Subcutaneous abdominal adipose tissue (tissue), 5 donors: ENCODE measurements around the gene DRAM2.
A peak's percentile ranks its signal among the peaks of the same experiment; 100 is the strongest.
"Not testable (repeated sequence)": the region's sequence is repeated elsewhere in the genome, so short reads cannot be mapped to it uniquely, and the experiment has no call there.

Source experiments
- H3K27ac ChIP-seq: one replicate; pipeline ENCODE4 v1.7.0; 2013; ENCODE audit warnings: low read depth, mild to moderate bottlenecking, inconsistent platforms, low read length, moderate library complexity
- H3K27me3 ChIP-seq, 5 donors: one replicate each; pipeline ENCODE4 v1.7.0; 2013; ENCODE audit warnings: low read length in 5 of 5, inconsistent platforms in 1 of 5; ENCODE audit not compliant: control insufficient read depth in 5 of 5, insufficient read depth in 4 of 5
- H3K36me3 ChIP-seq, 5 donors: one replicate each; pipeline ENCODE4 v1.7.0; 2013; ENCODE audit warnings: low read length in 5 of 5; ENCODE audit not compliant: control insufficient read depth in 5 of 5, insufficient read depth in 5 of 5
- H3K4me1 ChIP-seq, 5 donors: one replicate each; pipeline ENCODE4 v1.7.0; 2013; ENCODE audit warnings: low read length in 5 of 5, mild to moderate bottlenecking in 3 of 5, moderate library complexity in 1 of 5; ENCODE audit not compliant: control insufficient read depth in 5 of 5, insufficient read depth in 5 of 5
- H3K4me3 ChIP-seq, 5 donors: one replicate each; pipeline ENCODE4 v1.7.0; 2013; ENCODE audit warnings: low read length in 5 of 5, low read depth in 1 of 5
- H3K9ac ChIP-seq, 5 donors: one replicate each; pipeline ENCODE4 v1.7.0; 2013; ENCODE audit warnings: low read length in 5 of 5, mild to moderate bottlenecking in 4 of 5, moderate library complexity in 3 of 5
- H3K9me3 ChIP-seq, 5 donors: one replicate each; pipeline ENCODE4 v1.7.0; 2013; ENCODE audit warnings: low read length in 5 of 5; ENCODE audit not compliant: control insufficient read depth in 5 of 5
- donor health status: healthy.
- donor health status: healthy.
- donor health status: healthy.
- donor health status: healthy.
- donor health status: healthy.

Gene DRAM2

DNA sequence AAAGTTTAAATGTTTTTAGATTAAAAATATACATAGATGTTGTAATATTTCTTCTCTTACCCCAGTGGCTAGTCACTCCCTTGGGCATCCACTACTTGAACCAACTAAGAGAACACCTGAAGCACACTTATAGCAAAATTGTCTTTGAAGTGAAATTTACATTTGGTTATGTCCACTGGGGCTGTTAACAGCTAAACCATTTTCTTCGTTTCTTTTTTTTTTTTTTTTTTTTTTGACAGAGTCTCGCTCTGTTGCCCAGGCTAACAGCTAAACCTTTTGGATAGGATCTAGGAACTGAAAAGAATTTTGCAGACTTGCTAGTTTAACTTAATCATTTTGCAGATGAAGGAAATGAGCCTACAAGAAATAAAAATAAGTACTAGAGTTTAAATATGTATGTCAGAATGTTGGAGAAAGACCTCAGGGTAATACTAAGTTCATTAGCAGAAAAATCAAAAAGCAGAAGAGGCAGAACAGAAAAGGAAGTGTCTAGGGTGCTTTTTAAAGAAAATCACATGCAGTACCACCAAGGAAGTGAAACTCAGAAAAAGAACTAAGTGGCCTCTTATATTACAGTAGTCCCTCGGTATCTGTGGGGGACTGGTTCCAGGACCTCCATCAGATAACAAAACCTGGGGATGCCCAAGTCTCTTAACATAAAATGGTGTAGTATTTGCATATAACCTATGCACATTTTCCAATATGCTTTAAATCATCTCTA lies 11.8 kb downstream of the DRAM2 start:
- Histone ChIP-seq H3K9me3 (no peaks in the 10 kb centered on the region), H3K27me3 (no peaks in the 10 kb centered on the region), H3K9ac (no peak overlapping the region), H3K4me3 (no peak overlapping the region), H3K4me1 (peaks cover 0 to 6% (median 3%) of the 10 kb centered on the region in 5 donors), H3K27ac (no peak overlapping the region), H3K36me3 (peaks cover 34 to 71% (median 57%) of the 10 kb centered on the region in 5 donors)

DNA sequence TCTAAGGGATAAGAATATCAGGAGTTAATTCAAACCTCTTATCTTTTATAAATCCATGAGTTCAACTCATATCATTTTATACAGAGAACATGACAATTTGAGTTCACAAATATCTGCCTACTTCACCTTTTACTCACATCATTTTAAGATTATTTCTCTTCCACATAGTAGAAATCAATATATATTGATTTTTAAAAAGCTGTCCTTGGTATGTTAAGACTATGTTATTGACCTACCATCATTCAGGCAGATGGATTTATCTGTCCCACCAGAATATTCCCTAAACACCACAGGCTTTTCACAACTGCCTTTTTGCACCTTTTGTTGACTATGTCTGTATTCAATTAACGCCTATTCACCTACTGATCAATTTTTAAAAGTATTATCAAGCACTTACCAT lies 13.5 kb downstream of the DRAM2 start:
- Histone ChIP-seq H3K4me3 (no peak overlapping the region), H3K36me3 (peaks cover 36 to 80% (median 63%) of the 10 kb centered on the region in 5 donors), H3K4me1 (peaks cover 0 to 3% (median 0%) of the 10 kb centered on the region in 5 donors), H3K27me3 (no peaks in the 10 kb centered on the region), H3K9ac (no peak overlapping the region), H3K27ac (no peak overlapping the region), H3K9me3 (no peaks in the 10 kb centered on the region)

DNA sequence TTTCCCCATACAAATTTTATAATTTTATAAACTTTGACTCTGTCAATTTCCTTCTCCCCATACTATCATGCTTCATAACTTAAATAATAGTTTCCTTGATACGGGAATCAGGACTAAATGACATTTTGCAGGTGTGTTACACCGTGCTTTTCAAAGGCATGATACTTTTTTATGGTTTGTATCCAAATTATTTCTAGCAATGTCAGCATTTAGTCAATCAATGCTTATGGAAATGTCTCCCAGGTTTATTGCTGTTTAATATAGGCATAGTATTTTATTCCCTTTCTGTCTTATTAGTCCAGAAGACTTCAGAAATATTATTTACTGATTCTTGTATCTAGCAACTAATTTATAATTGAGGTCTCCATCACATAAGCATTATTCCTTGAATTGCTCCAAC lies 23.4 kb downstream of the DRAM2 start:
- no peaks in the 10 kb centered on the region for H3K4me1 ChIP-seq
- H3K9me3 ChIP-seq: no peaks in the 10 kb centered on the region
- no peak overlapping the region for H3K27ac ChIP-seq
- no peak overlapping the region for H3K9ac ChIP-seq
- H3K4me3 ChIP-seq: no peak overlapping the region
- H3K27me3 ChIP-seq: no peaks in the 10 kb centered on the region
- peaks cover 45 to 69% (median 47%) of the 10 kb centered on the region in 5 donors for H3K36me3 ChIP-seq

DNA sequence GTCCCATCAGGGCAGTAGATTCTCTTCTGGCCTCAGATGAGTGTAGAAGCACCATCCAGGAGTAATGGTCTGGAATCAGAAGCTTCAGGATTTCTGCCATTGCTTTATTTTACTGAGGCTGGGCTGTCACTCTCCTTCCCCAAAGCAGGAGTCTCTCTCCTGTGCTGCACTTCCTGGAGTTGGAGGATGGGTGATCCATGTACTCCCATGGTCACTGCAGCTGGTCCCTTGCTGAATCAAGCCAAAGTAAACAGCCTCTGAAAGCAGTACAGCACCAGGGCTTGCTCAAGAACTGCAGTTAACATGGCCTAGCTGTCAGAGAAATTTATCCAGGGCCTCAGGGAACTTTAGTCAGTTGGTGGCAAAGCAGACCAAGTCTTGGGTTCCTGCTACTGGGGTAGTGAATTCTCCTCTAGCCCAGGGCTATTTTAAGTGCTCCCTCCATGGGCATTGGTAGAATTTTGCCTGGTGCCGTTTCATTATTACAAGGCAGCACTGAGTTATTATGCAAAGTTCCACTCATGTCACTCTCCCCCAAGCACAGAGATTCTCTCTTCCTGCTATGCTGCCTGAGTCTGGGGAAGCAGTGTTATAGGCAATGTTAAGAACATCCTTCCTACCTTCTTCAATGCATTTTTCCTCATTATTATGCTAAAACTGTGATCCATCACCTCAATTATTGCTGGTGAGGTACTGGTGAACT lies 29.5 kb downstream of the DRAM2 start:
- Histone ChIP-seq H3K9me3 (peaks cover 0 to 11% (median 4%) of the 10 kb centered on the region in 5 donors), H3K4me3 (no peak overlapping the region), H3K27me3 (no peaks in the 10 kb centered on the region), H3K9ac (no peak overlapping the region), H3K27ac (no peak overlapping the region), H3K36me3 (peaks cover under 1 to 19% (median 6%) of the 10 kb centered on the region in 5 donors), H3K4me1 (no peaks in the 10 kb centered on the region)

DNA sequence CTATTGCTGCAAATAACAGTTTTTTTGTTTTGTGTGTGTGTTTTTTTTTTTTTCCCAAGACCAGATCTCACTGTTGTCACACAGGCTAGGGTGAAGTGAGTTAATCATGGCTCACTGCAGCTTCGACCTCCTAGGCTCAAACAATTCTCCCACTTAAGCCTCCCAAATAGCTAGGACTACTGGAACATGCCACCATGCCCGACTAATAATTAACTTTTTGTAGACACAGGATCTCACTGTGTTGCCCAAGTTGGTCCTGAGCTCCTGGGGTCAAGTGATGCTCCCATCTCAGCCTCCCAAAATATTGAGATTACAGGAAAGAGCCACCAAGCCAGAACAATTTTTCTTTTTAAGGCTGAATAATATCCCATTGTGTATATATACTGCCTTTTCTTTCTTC lies 34.9 kb downstream of the DRAM2 start:
- Histone ChIP-seq H3K27ac (no peak overlapping the region), H3K36me3 (peaks cover 0 to 2% (median 0%) of the 10 kb centered on the region in 5 donors), H3K9ac (no peak overlapping the region), H3K9me3 (peaks cover 3 to 19% (median 13%) of the 10 kb centered on the region in 5 donors), H3K4me1 (no peaks in the 10 kb centered on the region), H3K27me3 (no peaks in the 10 kb centered on the region), H3K4me3 (no peak overlapping the region)

DNA sequence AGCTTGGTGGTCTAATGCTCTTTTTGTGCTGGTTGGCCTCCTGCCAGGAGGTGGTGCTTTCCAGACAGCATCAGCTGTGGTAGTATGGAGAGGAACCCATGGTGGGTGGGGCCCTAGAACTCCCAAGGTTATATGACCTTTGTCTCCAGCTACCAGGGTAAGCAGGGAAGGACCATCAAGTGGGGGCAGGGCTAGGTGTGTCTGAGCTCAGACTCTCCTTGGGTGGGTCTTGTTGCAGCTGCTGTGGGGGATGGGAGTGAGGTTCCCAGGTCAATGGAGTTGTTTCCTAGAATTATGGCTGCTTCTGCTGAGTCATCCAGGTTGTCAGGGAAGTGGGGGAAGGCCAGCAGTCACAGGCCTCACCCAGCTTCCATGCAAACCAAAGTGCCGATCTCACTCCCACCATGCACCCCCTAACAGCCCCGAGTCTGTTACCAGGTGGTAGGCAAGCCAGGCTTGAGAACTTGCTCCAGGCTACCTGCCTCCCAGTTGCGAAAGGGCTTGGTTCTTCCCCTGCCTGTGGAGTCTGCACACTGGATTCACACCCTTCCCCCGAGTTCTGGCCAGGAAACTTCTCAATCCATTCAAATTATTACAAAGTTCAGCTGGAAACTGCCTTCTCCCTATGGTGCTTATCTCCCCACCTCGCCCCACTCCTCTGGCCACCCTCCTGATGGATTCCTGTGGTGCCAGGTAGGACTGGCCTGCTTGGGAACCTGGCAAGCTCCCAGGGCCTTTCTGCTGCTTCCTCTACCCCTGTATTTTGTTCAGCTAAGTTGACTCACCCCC lies 37.8 kb downstream of the DRAM2 start:
- no peaks in the 10 kb centered on the region for H3K27me3 ChIP-seq
- no peak overlapping the region for H3K9ac ChIP-seq
- H3K9me3 ChIP-seq: peaks cover under 1 to 29% (median 25%) of the 10 kb centered on the region in 5 donors
- H3K36me3 ChIP-seq: no peaks in the 10 kb centered on the region
- no peak overlapping the region for H3K27ac ChIP-seq
- H3K4me3 ChIP-seq: no peak overlapping the region
- no peaks in the 10 kb centered on the region for H3K4me1 ChIP-seq

DNA sequence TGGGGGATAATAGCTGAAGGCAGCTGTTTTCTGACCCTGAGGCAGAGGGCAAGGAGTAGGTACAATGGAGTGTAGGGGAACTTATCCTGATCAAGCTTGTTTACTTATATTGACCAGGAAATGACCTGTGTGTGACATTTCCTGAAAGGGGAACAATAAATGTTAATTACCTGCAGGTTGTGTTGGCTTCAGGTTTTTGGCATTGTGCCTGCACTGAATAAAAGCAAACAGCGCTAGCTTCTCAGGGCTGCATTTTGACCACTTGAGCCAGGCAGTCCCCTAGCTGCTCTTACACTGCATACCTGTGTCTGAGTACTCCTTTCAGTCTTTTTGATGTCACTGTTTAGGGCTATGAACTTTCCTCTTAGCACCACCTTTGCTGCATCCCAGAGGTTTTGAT lies 40.6 kb downstream of the DRAM2 start:
- no peaks in the 10 kb centered on the region for H3K36me3 ChIP-seq
- H3K4me3 ChIP-seq: no peak overlapping the region
- no peak overlapping the region for H3K27ac ChIP-seq
- no peaks in the 10 kb centered on the region for H3K4me1 ChIP-seq
- no peaks in the 10 kb centered on the region for H3K27me3 ChIP-seq
- no peak overlapping the region for H3K9ac ChIP-seq
- peaks cover 3 to 35% (median 29%) of the 10 kb centered on the region in 5 donors for H3K9me3 ChIP-seq

DNA sequence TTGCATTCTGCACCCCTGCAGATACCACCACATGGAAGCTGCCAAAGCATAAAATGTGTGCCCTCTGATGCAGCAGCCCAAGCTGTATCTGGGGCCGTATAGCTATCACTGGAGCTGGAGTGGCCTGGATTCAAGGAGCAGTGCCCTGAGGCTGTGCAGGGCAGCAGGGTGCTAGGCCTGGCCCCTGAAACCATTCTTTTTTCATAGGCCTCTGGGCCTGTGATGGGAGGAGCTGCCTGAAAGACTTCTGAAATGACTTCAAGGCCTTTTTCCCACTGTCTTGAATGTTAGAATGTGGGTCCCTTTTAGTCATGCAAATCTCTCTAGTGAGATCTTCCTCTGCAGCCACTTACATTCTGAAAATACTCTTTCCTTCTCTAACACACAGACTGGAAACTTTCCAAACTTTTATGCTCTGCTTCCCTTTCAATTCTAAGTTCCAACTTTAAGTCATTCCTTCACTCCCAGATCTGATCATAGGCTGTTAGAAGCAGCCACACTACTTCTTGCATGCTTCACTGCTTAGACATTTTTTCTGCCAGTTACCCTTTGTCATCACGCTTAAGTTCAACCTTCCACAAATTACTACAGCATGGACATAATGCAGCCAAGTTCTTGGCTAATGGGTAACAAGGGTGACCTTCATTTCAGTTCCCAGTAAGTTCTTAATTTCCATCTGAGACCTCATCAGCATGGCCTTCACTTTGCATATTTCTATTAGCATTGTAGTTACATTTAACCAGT lies 42.4 kb downstream of the DRAM2 start:
- H3K9me3 ChIP-seq: peaks cover 3 to 35% (median 26%) of the 10 kb centered on the region in 5 donors

DNA sequence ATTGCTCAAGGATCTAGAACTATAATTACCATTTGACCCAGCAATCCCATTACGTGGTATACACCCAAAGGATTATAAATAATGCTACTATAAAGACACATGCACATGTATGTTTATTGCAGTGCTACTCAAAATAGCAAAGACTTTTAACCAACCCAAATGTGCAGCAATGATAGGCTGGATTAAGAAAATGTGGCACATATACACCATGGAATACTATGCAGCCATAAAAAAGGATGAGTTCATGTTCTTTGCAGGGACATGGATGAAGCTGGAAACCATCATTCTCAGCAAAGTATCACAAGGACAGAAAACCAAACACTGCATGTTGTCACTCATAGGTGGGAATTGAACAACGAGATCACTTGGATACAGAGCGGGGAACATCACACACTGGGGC lies 44.5 kb downstream of the DRAM2 start:
- not testable (repeated sequence) for H3K4me3 ChIP-seq, H3K27ac ChIP-seq, H3K36me3 ChIP-seq, H3K4me1 ChIP-seq, H3K27me3 ChIP-seq, H3K9ac ChIP-seq
- peaks cover under 1 to 29% (median 16%) of the 10 kb centered on the region in 5 donors for H3K9me3 ChIP-seq

More for the DNA sequence above, 42.4 kb downstream of the DRAM2 start:
- Histone ChIP-seq H3K27me3 (no peaks in the 10 kb centered on the region), H3K36me3 (no peaks in the 10 kb centered on the region), H3K4me1 (no peaks in the 10 kb centered on the region), H3K4me3 (peak overlapping the region in 1 of 5 donors; percentile 22), H3K27ac (no peak overlapping the region), H3K9ac (no peak overlapping the region)
